H9 (cell line): Measurements from ENCODE around the gene ATXN10. TPM values are rescaled to one million over a fixed set of nuclear protein-coding genes. Genes with fewer than 3 reads are reported as not detected.
A peak's percentile ranks its signal among the peaks of the same experiment; 100 is the strongest.

ENCODE experiments used
- DNase-seq: peaks from one replicate; pipeline ENCODE4 v3.0.0-alpha.2; 2017
- H2AFZ ChIP-seq: one replicate; pipeline ENCODE4 v1.6.1; 2013; ENCODE audit warnings: mild to moderate bottlenecking, low read length, control low read depth, moderate library complexity
- H2AK5ac ChIP-seq: 2 replicates; pipeline ENCODE4 v1.6.1; 2013; ENCODE audit warnings: low read length, control low read depth, mixed read lengths; ENCODE audit not compliant: insufficient read length
- H2BK120ac ChIP-seq: one replicate; pipeline ENCODE4 v1.6.1; 2013; ENCODE audit warnings: low read depth, mild to moderate bottlenecking, low read length, control low read depth, inconsistent platforms; ENCODE audit not compliant: poor library complexity, severe bottlenecking
- H2BK12ac ChIP-seq: 2 replicates; pipeline ENCODE4 v1.6.1; 2013; ENCODE audit warnings: low read length, control low read depth, mixed read lengths, low read depth; ENCODE audit not compliant: insufficient read length
- H2BK15ac ChIP-seq: 2 replicates; pipeline ENCODE4 v1.6.1; 2013; ENCODE audit warnings: low read depth, low read length, control low read depth
- H2BK20ac ChIP-seq: one replicate; pipeline ENCODE4 v1.6.1; 2013; ENCODE audit warnings: low read depth, mild to moderate bottlenecking, low read length, control low read depth, inconsistent platforms; ENCODE audit not compliant: poor library complexity, severe bottlenecking
- H2BK5ac ChIP-seq: 2 replicates; pipeline ENCODE4 v1.6.1; 2013; ENCODE audit warnings: low read length, control low read depth, mixed read lengths; ENCODE audit not compliant: insufficient read length
- H3K14ac ChIP-seq: 2 replicates; pipeline ENCODE4 v1.6.1; 2013; ENCODE audit warnings: low read length, control low read depth; ENCODE audit not compliant: insufficient read depth
- H3K18ac ChIP-seq: 2 replicates; pipeline ENCODE4 v1.6.1; 2013; ENCODE audit warnings: low read depth, mild to moderate bottlenecking, mixed read lengths, low read length, control low read depth; ENCODE audit not compliant: insufficient read length
- H3K23ac ChIP-seq: 2 replicates; pipeline ENCODE4 v1.6.1; 2013; ENCODE audit warnings: low read length, control low read depth, mixed read lengths, low read depth; ENCODE audit not compliant: insufficient read length
- H3K23me2 ChIP-seq: 2 replicates; pipeline ENCODE4 v1.6.1; 2013; ENCODE audit warnings: low read depth, mild to moderate bottlenecking, mixed read lengths, low read length, control low read depth; ENCODE audit not compliant: insufficient read length, poor library complexity, severe bottlenecking
- H3K27ac ChIP-seq: 2 replicates; pipeline ENCODE4 v1.5.1; 2013; ENCODE audit warnings: low read length, control low read depth, mixed read lengths, low read depth; ENCODE audit not compliant: insufficient read length
- H3K27me3 ChIP-seq: 2 replicates; pipeline ENCODE4 v1.6.1; 2013; ENCODE audit warnings: low read length, control low read depth, inconsistent platforms; ENCODE audit not compliant: insufficient read depth
- H3K4ac ChIP-seq: 2 replicates; pipeline ENCODE4 v1.6.1; 2013; ENCODE audit warnings: low read depth, mild to moderate bottlenecking, control low read depth, inconsistent platforms, low read length, moderate library complexity
- H3K4me1 ChIP-seq: 2 replicates; pipeline ENCODE4 v1.6.1; 2013; ENCODE audit warnings: low read length, control low read depth, inconsistent platforms; ENCODE audit not compliant: insufficient read depth
- H3K4me2 ChIP-seq: 2 replicates; pipeline ENCODE4 v1.6.1; 2013; ENCODE audit warnings: low read length, control low read depth, mixed read lengths; ENCODE audit not compliant: insufficient read length, insufficient read depth
- H3K56ac ChIP-seq: 2 replicates; pipeline ENCODE4 v1.6.1; 2013; ENCODE audit warnings: low read depth, mild to moderate bottlenecking, mixed read lengths, low read length, control low read depth; ENCODE audit not compliant: insufficient read length
- H3K79me1 ChIP-seq: 2 replicates; pipeline ENCODE4 v1.6.1; 2013; ENCODE audit warnings: low read depth, mild to moderate bottlenecking, moderate library complexity, low read length, control low read depth, inconsistent platforms; ENCODE audit not compliant: insufficient read depth, poor library complexity, severe bottlenecking
- H3K79me2 ChIP-seq: 2 replicates; pipeline ENCODE4 v1.6.1; 2013; ENCODE audit warnings: low read length, control low read depth, inconsistent platforms; ENCODE audit not compliant: insufficient read depth
- H3K9ac ChIP-seq: 2 replicates; pipeline ENCODE4 v1.6.1; 2013; ENCODE audit warnings: low read length, control low read depth, mixed read lengths; ENCODE audit not compliant: insufficient read length; ENCODE audit errors: extremely low read depth
- H3K9me3 ChIP-seq: one replicate; pipeline ENCODE4 v1.6.1; 2013; ENCODE audit warnings: low read depth, low read length, inconsistent platforms; ENCODE audit not compliant: control insufficient read depth
- H3T11ph ChIP-seq: one replicate; pipeline ENCODE4 v1.6.1; 2013; ENCODE audit warnings: mild to moderate bottlenecking, low read length, control low read depth, inconsistent platforms
- H4K20me1 ChIP-seq: one replicate; pipeline ENCODE4 v1.6.1; 2013; ENCODE audit not compliant: control insufficient read depth, insufficient read length, insufficient read depth
- H4K5ac ChIP-seq: 2 replicates; pipeline ENCODE4 v1.6.1; 2013; ENCODE audit warnings: low read depth, mild to moderate bottlenecking, mixed read lengths, low read length, control low read depth; ENCODE audit not compliant: insufficient read length
- H4K8ac ChIP-seq: replicated peaks from 2 replicates; pipeline ENCODE4 v1.6.1; 2013; ENCODE audit warnings: low read length, control low read depth, mixed read lengths, low read depth; ENCODE audit not compliant: insufficient read length
- H4K91ac ChIP-seq: 2 replicates; pipeline ENCODE4 v1.6.1; 2013; ENCODE audit warnings: low read depth, mild to moderate bottlenecking, moderate library complexity, mixed read lengths, low read length, control low read depth; ENCODE audit not compliant: insufficient read length
- H3K27ac Mint-ChIP-seq, 3 experiments: 2 replicates in 2 of 3; 3 replicates in 1 of 3; pipeline ENCODE4 v1.8.0; 2020 to 2021; ENCODE audit warnings: mixed read lengths in 3 of 3, mild to moderate bottlenecking in 1 of 3, moderate library complexity in 1 of 3
- H3K27me3 Mint-ChIP-seq: 2 replicates; pipeline ENCODE4 v1.8.0; 2021; ENCODE audit warnings: low read depth, mild to moderate bottlenecking, moderate library complexity, mixed read lengths
- H3K36me3 Mint-ChIP-seq, 3 experiments: 2 replicates in 2 of 3; 3 replicates in 1 of 3; pipeline ENCODE4 v1.8.0; 2020 to 2021; ENCODE audit warnings: low read depth in 3 of 3, mixed read lengths in 3 of 3; ENCODE audit not compliant: insufficient read depth in 1 of 3
- H3K4me1 Mint-ChIP-seq, 2 experiments: 2 replicates each; pipeline ENCODE4 v1.8.0; 2020; ENCODE audit warnings: mixed read lengths in 2 of 2
- H3K4me3 Mint-ChIP-seq, 2 experiments: 2 replicates in 1 of 2; 3 replicates in 1 of 2; pipeline ENCODE4 v1.8.0; 2020 to 2021; ENCODE audit warnings: mild to moderate bottlenecking in 2 of 2, mixed read lengths in 2 of 2, moderate library complexity in 1 of 2
- H3K9me3 Mint-ChIP-seq, 2 experiments: 2 replicates in 1 of 2; 3 replicates in 1 of 2; pipeline ENCODE4 v1.8.0; 2020; ENCODE audit warnings: mild to moderate bottlenecking in 2 of 2, mixed read lengths in 2 of 2, moderate library complexity in 1 of 2
- whole genome bisulfite sequencing: extraction: QIAGEN DNeasy Blood & Tissue Kit; methylation state at CpG from one replicate; pipeline ENCODE4 v1.1.7; 2013; ENCODE audit warnings: missing lambda C conversion rate, low lambda C conversion rate, mixed read lengths; ENCODE audit not compliant: insufficient read length; ENCODE audit errors: extremely low coverage; 5-methylcytosine and 5-hydroxymethylcytosine counted together
- total RNA-seq: library from RNA; stranded (reverse); gene quantifications from 2 replicates; pipeline ENCODE4 v1.2.1, GENCODE V29; 2021
- TF ChIP-seq, protein P1 (sequence below): fragments of 200-600 bp; sonication (generic); conservative IDR thresholded peaks from 3 replicates; pipeline ENCODE4 v1.8.0; 2021; ENCODE audit warnings: antibody characterized with exemption, mild to moderate bottlenecking

ATXN10 gene
- total RNA-seq, 1 experiment from 2014 or later, result 210 TPM

- no peak overlapping the region for H4K5ac ChIP-seq
- no peak overlapping the region for H3K56ac ChIP-seq
- H2AK5ac ChIP-seq, result no peak overlapping the region
- TF ChIP-seq, protein P1, sequence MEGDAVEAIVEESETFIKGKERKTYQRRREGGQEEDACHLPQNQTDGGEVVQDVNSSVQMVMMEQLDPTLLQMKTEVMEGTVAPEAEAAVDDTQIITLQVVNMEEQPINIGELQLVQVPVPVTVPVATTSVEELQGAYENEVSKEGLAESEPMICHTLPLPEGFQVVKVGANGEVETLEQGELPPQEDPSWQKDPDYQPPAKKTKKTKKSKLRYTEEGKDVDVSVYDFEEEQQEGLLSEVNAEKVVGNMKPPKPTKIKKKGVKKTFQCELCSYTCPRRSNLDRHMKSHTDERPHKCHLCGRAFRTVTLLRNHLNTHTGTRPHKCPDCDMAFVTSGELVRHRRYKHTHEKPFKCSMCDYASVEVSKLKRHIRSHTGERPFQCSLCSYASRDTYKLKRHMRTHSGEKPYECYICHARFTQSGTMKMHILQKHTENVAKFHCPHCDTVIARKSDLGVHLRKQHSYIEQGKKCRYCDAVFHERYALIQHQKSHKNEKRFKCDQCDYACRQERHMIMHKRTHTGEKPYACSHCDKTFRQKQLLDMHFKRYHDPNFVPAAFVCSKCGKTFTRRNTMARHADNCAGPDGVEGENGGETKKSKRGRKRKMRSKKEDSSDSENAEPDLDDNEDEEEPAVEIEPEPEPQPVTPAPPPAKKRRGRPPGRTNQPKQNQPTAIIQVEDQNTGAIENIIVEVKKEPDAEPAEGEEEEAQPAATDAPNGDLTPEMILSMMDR, result peak; percentile 64
- peaks cover 5 to 15% (median 15%) of the 10 kb centered on the region in 3 experiments; a peak in 6 of 7 replicates for H3K36me3 Mint-ChIP-seq
- H4K91ac ChIP-seq, result no peak overlapping the region
- WGBS, result no CpG with 5 or more reads among the region's 7 CpGs
- H3K4me2 ChIP-seq, result no peak overlapping the region
- no peak overlapping the region for H2BK120ac ChIP-seq
- no peak overlapping the region for H3K9ac ChIP-seq
- H3K27me3 Mint-ChIP-seq, result no peaks in the 10 kb centered on the region
- no peaks in the 10 kb centered on the region for H4K20me1 ChIP-seq
- H2BK5ac ChIP-seq, result no peak overlapping the region
- H4K8ac ChIP-seq, result no peak overlapping the region
- H3K27me3 ChIP-seq, result no peaks in the 10 kb centered on the region
- no peaks in the 10 kb centered on the region for H3K9me3 ChIP-seq
- no peak overlapping the region for H2BK20ac ChIP-seq
- H3K23ac ChIP-seq, result no peak overlapping the region
- no peaks in the 10 kb centered on the region for H3K4me1 ChIP-seq
- no peaks in the 10 kb centered on the region for H3K79me2 ChIP-seq
- H3K4ac ChIP-seq, result no peak overlapping the region
- no peak for DNase-seq
- no peak overlapping the region for H3T11ph ChIP-seq
- H3K18ac ChIP-seq, result no peak overlapping the region
- no peak overlapping the region for H3K4me3 Mint-ChIP-seq
- H3K79me1 ChIP-seq, result no peaks in the 10 kb centered on the region
- no peaks in the 10 kb centered on the region for H3K9me3 Mint-ChIP-seq
- H3K4me1 Mint-ChIP-seq, result peaks cover 5 to 8% of the 10 kb centered on the region in 2 experiments
- H3K27ac ChIP-seq, result no peak overlapping the region
- H3K27ac Mint-ChIP-seq, result peak overlapping the region in 2 of 3 experiments; percentile 14 to 40; a peak in 2 of 7 replicates
- no peak overlapping the region for H2BK12ac ChIP-seq
- H2BK15ac ChIP-seq, result no peak overlapping the region
- no peak overlapping the region for H3K14ac ChIP-seq
- H2AFZ ChIP-seq, result no peak overlapping the region
- H3K23me2 ChIP-seq, result no peaks in the 10 kb centered on the region
Observed at GRCh38 chr22:45731798-45732495, 60.3 kb downstream of the ATXN10 start.
